Stimulated activated CD8-positive, alpha-beta memory T cell treated with anti-CD3 and anti-CD28 coated beads, Interleukin-2, amount 100 ng/mL, for 1 hour (primary cell): ENCODE data around the gene DNAH9.

Experiments
- DNase-seq, 2 donors: peaks; one replicate each; pipeline ENCODE4 v3.0.0-alpha.2; 2020; ENCODE audit warnings: low read depth in 2 of 2

Gene DNAH9

GRCh38 chr17:11671126-11671525 is 72.9 kb downstream of the DNAH9 start:
- DNase-seq, result no peak

GRCh38 chr17:11682646-11683045 is 84.4 kb downstream of the DNAH9 start:
- no peak for DNase-seq

GRCh38 chr17:11690681-11691080 is 92.4 kb downstream of the DNAH9 start:
- DNase-seq, result no peak

DNA sequence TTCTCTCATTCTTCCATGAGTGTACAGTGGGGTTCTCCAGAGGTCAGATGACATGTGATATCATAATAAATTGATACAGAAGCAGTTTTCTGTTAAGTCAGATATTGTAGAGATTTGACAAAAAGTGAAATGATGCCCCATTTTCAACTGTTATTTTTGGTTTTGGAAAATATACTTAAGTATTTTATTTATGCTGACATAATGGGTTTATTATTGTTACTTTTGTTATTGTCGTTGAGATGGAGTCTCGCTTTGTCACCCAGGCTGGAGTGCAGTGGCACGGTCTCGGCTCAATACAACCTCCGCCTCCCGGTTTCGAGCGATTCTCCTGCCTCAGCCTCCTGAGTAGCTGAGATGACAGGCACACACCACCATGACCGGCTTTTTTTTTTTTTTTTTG is 94.4 kb downstream of the DNAH9 start:
- DNase-seq, result no peak

DNA sequence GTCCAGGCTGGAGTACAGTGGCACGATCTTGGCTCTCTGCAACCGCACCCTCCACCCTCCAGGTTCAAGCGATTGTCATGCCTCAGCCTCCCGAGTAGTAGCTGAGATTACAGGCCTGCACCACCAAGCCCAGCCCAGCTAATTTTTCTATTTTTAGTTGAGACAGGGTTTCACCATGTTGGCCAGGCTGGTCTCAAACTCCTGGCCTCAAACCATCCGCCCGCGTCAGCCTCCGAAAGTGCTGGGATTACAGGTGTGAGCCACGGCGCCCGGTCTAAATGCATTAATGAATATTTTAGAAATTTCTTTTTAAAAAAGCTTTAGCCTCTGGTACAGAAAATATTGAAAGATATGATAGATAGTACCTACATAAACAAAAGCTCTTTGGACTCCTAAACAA is 95.0 kb downstream of the DNAH9 start:
- DNase-seq, result no peak

- no peak for DNase-seq
Observed at GRCh38 chr17:11700668-11701067, 102.4 kb downstream of the DNAH9 start.

- DNase-seq, result no peak
Observed at GRCh38 chr17:11701911-11702310, 103.6 kb downstream of the DNAH9 start.

GRCh38 chr17:11704041-11704440 is 105.8 kb downstream of the DNAH9 start:
- no peak for DNase-seq

DNA sequence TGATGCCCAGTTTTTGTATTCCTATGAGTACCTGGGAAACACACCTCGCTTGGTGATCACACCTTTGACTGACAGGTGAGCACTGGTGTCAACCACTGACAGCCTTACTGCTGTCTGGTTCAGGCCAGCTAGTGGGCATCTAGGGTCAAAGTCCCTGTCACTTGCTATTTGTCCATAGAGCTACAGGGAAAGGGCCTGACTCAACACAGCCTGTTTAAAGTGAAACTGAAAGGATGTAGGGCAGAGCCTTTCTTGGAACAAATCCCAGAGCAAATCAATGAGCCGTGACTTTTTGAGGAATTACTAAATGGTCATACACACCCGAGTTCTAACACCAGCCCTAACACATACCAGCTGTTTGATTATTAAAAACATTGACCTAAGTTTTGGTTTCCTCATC is 106.8 kb downstream of the DNAH9 start:
- DNase-seq, result no peak

- no peak for DNase-seq
Observed at GRCh38 chr17:11707586-11707985, 109.3 kb downstream of the DNAH9 start.

GRCh38 chr17:11712456-11712855 is 114.2 kb downstream of the DNAH9 start:
- no peak for DNase-seq

- DNase-seq, result no peak
Observed at GRCh38 chr17:11719203-11719602, 120.9 kb downstream of the DNAH9 start.

GRCh38 chr17:11719856-11720255 is 121.6 kb downstream of the DNAH9 start:
- DNase-seq, result no peak

DNA sequence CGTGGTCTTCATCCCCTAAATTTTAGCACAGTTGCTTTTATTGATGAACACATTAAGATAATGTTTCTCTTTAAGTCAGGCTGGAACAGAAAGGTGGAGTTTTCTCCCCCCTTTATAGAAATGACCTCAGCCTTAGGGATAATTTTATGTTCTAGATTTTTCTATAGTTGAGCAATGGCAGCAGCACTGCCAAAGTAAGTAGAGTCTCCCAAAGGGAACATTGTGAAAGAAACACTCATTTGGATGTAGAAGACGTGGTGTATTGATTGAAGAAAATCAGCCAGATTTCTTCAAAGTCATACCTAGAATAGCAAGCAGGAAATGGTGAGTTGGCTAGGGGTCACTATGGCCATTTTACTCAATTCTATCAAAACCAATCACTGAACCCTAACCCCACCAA is 122.5 kb downstream of the DNAH9 start:
- no peak for DNase-seq

DNA sequence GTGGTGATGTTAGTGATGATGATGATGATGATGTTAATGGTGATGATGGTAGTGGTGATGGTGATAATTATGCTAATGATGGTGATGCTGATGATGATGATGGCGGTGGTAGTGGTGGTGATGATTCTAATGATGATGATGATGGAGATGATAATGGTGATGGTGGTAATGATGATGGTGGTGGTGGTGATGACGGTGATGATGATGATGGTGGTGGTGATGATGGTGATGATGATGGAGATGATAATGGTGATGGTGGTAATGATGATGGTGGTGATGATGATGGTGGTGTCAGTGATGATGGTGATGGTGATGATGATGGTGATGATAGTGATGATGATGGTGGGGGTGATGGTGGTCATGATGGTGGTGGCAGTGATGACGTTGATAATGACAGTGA is 132.5 kb downstream of the DNAH9 start:
- no peak for DNase-seq

GRCh38 chr17:11736613-11737312 is 138.5 kb downstream of the DNAH9 start:
- no peak for DNase-seq

GRCh38 chr17:11737313-11737679 is 139.0 kb downstream of the DNAH9 start:
- no peak for DNase-seq

DNA sequence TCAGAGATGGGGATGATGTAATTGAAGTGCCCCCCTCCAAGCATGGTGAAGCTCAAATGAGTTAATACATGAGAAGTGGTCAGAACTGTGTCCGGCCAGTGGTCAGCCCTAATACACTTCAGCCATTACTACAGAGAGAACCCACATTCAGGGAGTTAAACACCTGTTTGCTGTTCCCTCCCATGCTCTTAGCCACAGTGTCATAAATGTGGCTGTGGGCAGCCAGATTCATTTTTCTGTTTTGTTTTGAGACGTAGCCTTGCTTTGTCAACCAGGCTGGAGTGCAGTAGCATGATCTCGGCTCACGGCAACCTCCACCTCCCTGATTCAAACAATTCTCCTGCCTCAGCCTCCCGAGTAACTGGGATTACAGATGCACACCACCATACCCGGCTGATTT is 139.9 kb downstream of the DNAH9 start:
- no peak for DNase-seq

GRCh38 chr17:11739351-11739750 is 141.1 kb downstream of the DNAH9 start:
- DNase-seq, result no peak

DNA sequence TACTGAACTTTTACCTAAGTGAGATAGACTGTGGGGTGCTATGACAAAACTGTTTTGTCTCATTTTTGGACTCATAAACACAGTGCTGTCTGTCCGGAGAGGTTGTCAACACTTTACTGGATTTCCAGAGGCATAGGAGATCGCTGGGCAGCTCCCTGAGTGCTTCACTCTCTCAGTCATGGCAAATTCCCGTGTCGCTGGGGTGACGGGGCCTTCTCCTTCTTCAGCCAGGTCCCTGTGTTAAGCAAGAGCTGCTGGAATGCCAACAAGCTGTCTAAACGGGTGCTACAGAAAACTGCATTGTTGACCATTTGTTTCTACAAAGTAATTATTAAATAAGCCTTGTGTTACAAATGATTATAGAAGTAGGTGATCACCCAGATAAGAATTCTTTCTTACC is 141.6 kb downstream of the DNAH9 start:
- no peak for DNase-seq

- no peak for DNase-seq
Observed at GRCh38 chr17:11742886-11743285, 144.6 kb downstream of the DNAH9 start.

GRCh38 chr17:11744696-11745095 is 146.4 kb downstream of the DNAH9 start:
- DNase-seq, result no peak

- DNase-seq, result no peak
Observed at GRCh38 chr17:11747441-11747840, 149.2 kb downstream of the DNAH9 start.

DNA sequence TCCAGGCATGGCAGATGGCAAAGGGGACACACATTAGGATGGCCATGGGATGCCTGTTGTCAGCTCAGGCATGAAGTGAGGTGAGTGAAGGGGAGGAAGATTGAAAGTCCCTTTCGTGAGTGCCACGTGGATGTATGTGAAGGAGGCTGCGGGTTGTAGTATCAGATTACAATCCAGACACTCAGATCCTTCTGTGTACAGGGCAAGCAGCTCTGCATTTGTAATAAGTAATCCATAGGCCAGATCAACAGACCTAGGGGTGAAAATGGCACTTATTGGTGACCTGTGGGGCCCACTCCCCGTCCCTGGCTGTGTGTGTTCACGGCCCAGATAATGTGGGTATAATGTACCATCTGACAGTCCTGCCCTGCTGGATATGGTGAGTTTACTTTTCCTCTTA is 159.5 kb downstream of the DNAH9 start:
- DNase-seq, result no peak
